Measurements from ENCODE around the gene MAST2. TPM values are rescaled to one million over a fixed set of nuclear protein-coding genes. Genes with fewer than 3 reads are reported as not detected.

The MAST2 gene
- total and polyA plus RNA-seq, 2 of the 13 experiments (the other 11 are each of a cell fraction or from before 2014, with no cell fraction given) = 15.3 to 23.0 TPM

DNA sequence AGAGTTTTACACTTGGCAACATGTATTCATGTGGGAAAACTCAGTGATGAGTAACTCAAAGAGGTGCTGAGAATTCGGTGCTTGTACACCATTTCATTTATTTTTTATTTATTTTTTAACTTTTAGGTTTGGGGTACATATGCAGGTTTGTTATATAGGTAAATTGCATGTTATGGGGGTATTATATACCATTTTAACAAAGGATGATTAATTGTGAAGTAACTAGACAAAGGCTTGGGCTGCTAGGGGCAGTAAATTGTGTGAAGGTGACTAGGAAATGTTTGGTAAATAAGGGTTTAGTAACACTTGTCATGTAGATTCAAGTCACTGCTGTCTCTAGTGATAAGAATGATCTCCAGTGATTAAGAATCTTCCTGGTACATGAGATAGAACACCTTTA, 139.0 kb downstream of the MAST2 start (continued):
- TF ChIP-seq, protein P1, sequence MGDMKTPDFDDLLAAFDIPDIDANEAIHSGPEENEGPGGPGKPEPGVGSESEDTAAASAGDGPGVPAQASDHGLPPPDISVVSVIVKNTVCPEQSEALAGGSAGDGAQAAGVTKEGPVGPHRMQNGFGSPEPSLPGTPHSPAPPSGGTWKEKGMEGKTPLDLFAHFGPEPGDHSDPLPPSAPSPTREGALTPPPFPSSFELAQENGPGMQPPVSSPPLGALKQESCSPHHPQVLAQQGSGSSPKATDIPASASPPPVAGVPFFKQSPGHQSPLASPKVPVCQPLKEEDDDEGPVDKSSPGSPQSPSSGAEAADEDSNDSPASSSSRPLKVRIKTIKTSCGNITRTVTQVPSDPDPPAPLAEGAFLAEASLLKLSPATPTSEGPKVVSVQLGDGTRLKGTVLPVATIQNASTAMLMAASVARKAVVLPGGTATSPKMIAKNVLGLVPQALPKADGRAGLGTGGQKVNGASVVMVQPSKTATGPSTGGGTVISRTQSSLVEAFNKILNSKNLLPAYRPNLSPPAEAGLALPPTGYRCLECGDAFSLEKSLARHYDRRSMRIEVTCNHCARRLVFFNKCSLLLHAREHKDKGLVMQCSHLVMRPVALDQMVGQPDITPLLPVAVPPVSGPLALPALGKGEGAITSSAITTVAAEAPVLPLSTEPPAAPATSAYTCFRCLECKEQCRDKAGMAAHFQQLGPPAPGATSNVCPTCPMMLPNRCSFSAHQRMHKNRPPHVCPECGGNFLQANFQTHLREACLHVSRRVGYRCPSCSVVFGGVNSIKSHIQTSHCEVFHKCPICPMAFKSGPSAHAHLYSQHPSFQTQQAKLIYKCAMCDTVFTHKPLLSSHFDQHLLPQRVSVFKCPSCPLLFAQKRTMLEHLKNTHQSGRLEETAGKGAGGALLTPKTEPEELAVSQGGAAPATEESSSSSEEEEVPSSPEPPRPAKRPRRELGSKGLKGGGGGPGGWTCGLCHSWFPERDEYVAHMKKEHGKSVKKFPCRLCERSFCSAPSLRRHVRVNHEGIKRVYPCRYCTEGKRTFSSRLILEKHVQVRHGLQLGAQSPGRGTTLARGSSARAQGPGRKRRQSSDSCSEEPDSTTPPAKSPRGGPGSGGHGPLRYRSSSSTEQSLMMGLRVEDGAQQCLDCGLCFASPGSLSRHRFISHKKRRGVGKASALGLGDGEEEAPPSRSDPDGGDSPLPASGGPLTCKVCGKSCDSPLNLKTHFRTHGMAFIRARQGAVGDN (CRISPR knock-in tag; IDR thresholded peaks at IDR 0.05) = no peak
- no peak for TF ChIP-seq ZNF124 (CRISPR knock-in tag; IDR thresholded peaks at IDR 0.05)

DNA sequence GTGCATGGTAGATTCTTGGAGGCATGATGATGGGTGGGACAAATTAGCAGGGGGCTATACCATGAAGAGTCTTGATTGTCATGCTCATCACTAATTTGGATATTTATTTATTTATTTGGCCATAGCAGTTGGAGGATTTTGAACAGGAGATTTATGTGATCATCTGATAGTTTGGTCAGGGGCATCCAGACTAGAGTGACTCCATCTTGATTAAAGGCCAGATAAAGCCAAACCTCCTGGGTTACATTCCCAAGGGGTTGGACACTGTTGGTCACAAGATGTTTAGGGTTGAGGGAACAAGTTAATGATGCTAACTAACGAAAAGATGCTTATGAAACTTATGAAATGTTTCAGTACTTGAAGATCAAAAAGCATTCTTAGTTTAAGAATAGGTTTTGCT, 139.8 kb downstream of the MAST2 start:
- Histone ChIP-seq H3K36me3 (replicated peaks in 1 of 2; ENCODE audit: control insufficient read depth in 1 of 2, insufficient read depth in 2 of 2, low read length in 2 of 2) (no peaks in the 10 kb centered on the region), H3K4me1 (ENCODE audit: insufficient read depth, low read length) (no peaks in the 10 kb centered on the region), H3K4me2 (ENCODE audit: low read depth, low read length) (no peak overlapping the region), H3K79me2 (ENCODE audit: insufficient read depth, low read length) (no peaks in the 10 kb centered on the region), H3K9ac (ENCODE audit: insufficient read depth, low read depth, low read length) (no peak overlapping the region), H3K27ac (ENCODE audit: extremely low read length, insufficient read depth, low read length) (no peak overlapping the region), H3K9me3 (ENCODE audit: low read length) (no peaks in the 10 kb centered on the region), H3K27me3 (ENCODE audit: control insufficient read depth in 1 of 2, insufficient read depth in 2 of 2, low read length in 2 of 2) (no peaks in the 10 kb centered on the region), H2AFZ (ENCODE audit: low read length) (no peak overlapping the region), H4K20me1 (ENCODE audit: insufficient read depth, low read length) (0 out of 2 replicates have a peak, but pooled peaks cover 4% of the 10 kb centered on the region), H3K4me3 (replicated peaks in 1 of 3; ENCODE audit: insufficient read depth in 1 of 3, low read depth in 2 of 3, low read length in 3 of 3) (no peak overlapping the region)
- CTCF ChIA-PET (ENCODE audit: low intra/inter-chr PET ratio, low total read pairs) = no interaction called here
- FAIRE-seq (no peak), ATAC-seq (no peak), DNase-seq (ENCODE audit: low spot score) (no peak)
- intact Hi-C loops (cut with micrococcal nuclease; ENCODE audit: unreplicated experiment) (no loop called here), in situ Hi-C loops (cut with HindIII; ENCODE audit: extremely low pct_ligation_motif_present, low pct_unique_long_range_greater_than_20kb) (no loop called here)
- BruUV-seq (replicated peaks) = no TSS peak
- 60% methylated on average over 1 of the region's 1 CpG for WGBS (ENCODE audit: low lambda C conversion rate)
- no peak for TF ChIP-seq SUZ12 (IDR thresholded peaks at IDR 0.05; ENCODE audit: low read depth, low read length)
- no peak for TF ChIP-seq ZSCAN30 (CRISPR knock-in tag; IDR thresholded peaks at IDR 0.05)
- no peak for TF ChIP-seq FOXK1 (CRISPR knock-in tag; IDR thresholded peaks at IDR 0.05; ENCODE audit: borderline replicate concordance, low read depth)
- TF ChIP-seq, protein P2, sequence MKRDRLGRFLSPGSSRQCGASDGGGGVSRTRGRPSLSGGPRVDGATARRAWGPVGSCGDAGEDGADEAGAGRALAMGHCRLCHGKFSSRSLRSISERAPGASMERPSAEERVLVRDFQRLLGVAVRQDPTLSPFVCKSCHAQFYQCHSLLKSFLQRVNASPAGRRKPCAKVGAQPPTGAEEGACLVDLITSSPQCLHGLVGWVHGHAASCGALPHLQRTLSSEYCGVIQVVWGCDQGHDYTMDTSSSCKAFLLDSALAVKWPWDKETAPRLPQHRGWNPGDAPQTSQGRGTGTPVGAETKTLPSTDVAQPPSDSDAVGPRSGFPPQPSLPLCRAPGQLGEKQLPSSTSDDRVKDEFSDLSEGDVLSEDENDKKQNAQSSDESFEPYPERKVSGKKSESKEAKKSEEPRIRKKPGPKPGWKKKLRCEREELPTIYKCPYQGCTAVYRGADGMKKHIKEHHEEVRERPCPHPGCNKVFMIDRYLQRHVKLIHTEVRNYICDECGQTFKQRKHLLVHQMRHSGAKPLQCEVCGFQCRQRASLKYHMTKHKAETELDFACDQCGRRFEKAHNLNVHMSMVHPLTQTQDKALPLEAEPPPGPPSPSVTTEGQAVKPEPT (CRISPR knock-in tag; IDR thresholded peaks at IDR 0.05; ENCODE audit: low read depth) = no peak
- TF ChIP-seq GABPA (IDR thresholded peaks at IDR 0.05; ENCODE audit: low read depth, low read length) = no peak
- TF ChIP-seq GABPA (CRISPR knock-in tag; IDR thresholded peaks at IDR 0.05; ENCODE audit: low read depth) = no peak
- TF ChIP-seq, protein P3, sequence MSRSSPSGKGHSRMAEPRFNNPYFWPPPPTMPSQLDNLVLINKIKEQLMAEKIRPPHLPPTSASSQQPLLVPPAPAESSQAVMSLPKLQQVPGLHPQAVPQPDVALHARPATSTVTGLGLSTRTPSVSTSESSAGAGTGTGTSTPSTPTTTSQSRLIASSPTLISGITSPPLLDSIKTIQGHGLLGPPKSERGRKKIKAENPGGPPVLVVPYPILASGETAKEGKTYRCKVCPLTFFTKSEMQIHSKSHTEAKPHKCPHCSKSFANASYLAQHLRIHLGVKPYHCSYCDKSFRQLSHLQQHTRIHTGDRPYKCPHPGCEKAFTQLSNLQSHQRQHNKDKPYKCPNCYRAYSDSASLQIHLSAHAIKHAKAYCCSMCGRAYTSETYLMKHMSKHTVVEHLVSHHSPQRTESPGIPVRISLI (CRISPR knock-in tag; IDR thresholded peaks at IDR 0.05; ENCODE audit: borderline replicate concordance) = no peak
- no peak for TF ChIP-seq ZNF232 (CRISPR knock-in tag; IDR thresholded peaks at IDR 0.05; ENCODE audit: borderline replicate concordance)
- POLR2A ChIA-PET = no interaction called here

Data from HepG2 (cell line).